ENCODE results near the gene CNPY4. TPM values are rescaled to one million over a fixed set of nuclear protein-coding genes. Genes with fewer than 3 reads are reported as not detected.

CNPY4 gene
- total and polyA plus RNA-seq, 2 donors (not counting 3 experiments of a cell fraction or from before 2014, with no cell fraction given) = 28.6 to 33.7 TPM

- H2AFZ ChIP-seq (ENCODE audit: low read depth, low read length) = no peak within 1 kb of the TSS
- BruUV-seq (replicated peaks) = no TSS peak
- H3K4me3 ChIP-seq (replicated peaks in 1 of 3; ENCODE audit: insufficient read depth in 1 of 3, low read depth in 1 of 3, low read length in 3 of 3) = peak within 1 kb of the TSS; percentile 85 to 92 (median 89)
- H3K9ac ChIP-seq (replicated peaks; ENCODE audit: extremely low read depth, insufficient read depth, low read length) = peak within 1 kb of the TSS; percentile 92
- H3K27ac ChIP-seq (ENCODE audit: insufficient read depth, low read depth, low read length) = peak within 1 kb of the TSS; percentile 78
- H3K27me3 ChIP-seq (ENCODE audit: control insufficient read depth in 2 of 2, insufficient read depth in 2 of 2, low read length in 2 of 2) = no peaks in the 10 kb centered on the region
- intact Hi-C loops (cut with micrococcal nuclease) = loop anchor here (1.0 to 10.0 kb wide), 5 partner anchors 20 to 167 kb away; partner anchors contain the start of genes AP4M1, MCM7, TRIM4 and ZKSCAN1
- H3K36me3 ChIP-seq (ENCODE audit: control insufficient read depth in 2 of 2, extremely low read depth in 1 of 2, insufficient read depth in 2 of 2, low read length in 2 of 2) = peaks cover 3 to 10% of the 10 kb centered on the region in 2 experiments
- H3K79me2 ChIP-seq (ENCODE audit: control insufficient read depth, insufficient read depth, low read length) = peaks cover 41% of the 10 kb centered on the region
- POLR2A ChIA-PET = interaction anchor here (1.1 to 1.5 kb wide), 2 partner anchors 20 kb away, joined by 8 to 15 read pairs; partner anchors contain the start of genes AP4M1 and MCM7
- peak within 1 kb of the TSS; percentile 70 for H3K4me2 ChIP-seq (ENCODE audit: insufficient read depth, low read length)
- no peaks in the 10 kb centered on the region for H3K9me3 ChIP-seq (replicated peaks; ENCODE audit: control insufficient read depth, insufficient read depth, low read length)
- CTCF ChIA-PET = interaction anchor here (0.9 to 1.9 kb wide), 7 partner anchors 18 to 91 kb away, joined by 3 to 17 read pairs (median 5); partner anchors contain the start of genes AP4M1, MBLAC1 and MCM7
- H3K4me1 ChIP-seq (ENCODE audit: control insufficient read depth, extremely low read depth, insufficient read depth, low read length) = peaks cover 19% of the 10 kb centered on the region
- FAIRE-seq = peak; percentile 99
- H4K20me1 ChIP-seq (replicated peaks; ENCODE audit: control insufficient read depth, extremely low read depth, insufficient read depth, low read length) = no peaks in the 10 kb centered on the region
- peak; percentile 100 for DNase-seq (ENCODE audit: low read depth, low spot score)
- dilution Hi-C loops (cut with MboI; ENCODE audit: extremely low pct_ligation_motif_present, low sequenced_read_pairs) = no loop called here
- TF ChIP-seq FOS (IDR thresholded peaks at IDR 0.05; ENCODE audit: borderline replicate concordance, insufficient read depth, low read length) (peak; percentile 67), MYC (IDR thresholded peaks at IDR 0.05; ENCODE audit: low read depth, low read length) (peak; percentile 58), CTCF (IDR thresholded peaks at IDR 0.05; ENCODE audit: extremely low read depth in 1 of 2, insufficient read depth in 1 of 2, low read depth in 1 of 2, low read length in 2 of 2) (peak; percentile 96 to 98), JUN (IDR thresholded peaks at IDR 0.05; ENCODE audit: borderline replicate concordance, insufficient read depth, insufficient read length, low read depth) (no peak), POLR2A (IDR thresholded peaks at IDR 0.05; ENCODE audit: low read depth, low read length) (peak; percentile 86), MAX (IDR thresholded peaks at IDR 0.05; ENCODE audit: insufficient read depth, insufficient read length) (peak; percentile 74), GATA2 (IDR thresholded peaks at IDR 0.05; ENCODE audit: insufficient read depth, insufficient read length, low read depth, low read length) (no peak), POLR2AphosphoS5 (IDR thresholded peaks at IDR 0.05; ENCODE audit: insufficient read depth, low read depth, low read length) (peak; percentile 87), EZH2 (IDR thresholded peaks at IDR 0.05; ENCODE audit: borderline replicate concordance, low read depth, low read length, severe bottlenecking) (no peak)
- H3K9me1 ChIP-seq (replicated peaks; ENCODE audit: control insufficient read depth, extremely low read depth, insufficient read depth, low read length) = no peaks in the 10 kb centered on the region
Observed at GRCh38 chr7:100081535-100082102, 37.8 kb upstream of the CNPY4 start, which contains the start of gene ZNF3. Gene ZNF3, minus strand, starts transcription at chr7:100081723. Its CDS starts 4,366 bp downstream, at chr7:100077357.
